ENCODE results near the gene MACF1. TPM values are rescaled to one million over a fixed set of nuclear protein-coding genes. Genes with fewer than 3 reads are reported as not detected.

Gene MACF1
- total and polyA plus RNA-seq, 4 donors: 69.1 to 966 (median 233) TPM

- no peaks in the 10 kb centered on the region for H3K9me3 ChIP-seq (ENCODE audit: control insufficient read depth in 4 of 4, insufficient read depth in 3 of 4, low read length in 3 of 4)
- no peaks in the 10 kb centered on the region for H3K27me3 ChIP-seq (ENCODE audit: control insufficient read depth in 3 of 3, insufficient read depth in 3 of 3, low read length in 2 of 3)
- no peak overlapping the region for H3K9ac ChIP-seq (ENCODE audit: insufficient read depth in 1 of 2, low read length in 2 of 2)
- no peak overlapping the region for H3K27ac ChIP-seq (ENCODE audit: low read depth in 1 of 2, low read length in 1 of 2)
- peaks cover 0 to 10% (median 1%) of the 10 kb centered on the region in 4 donors for H3K36me3 ChIP-seq (ENCODE audit: control insufficient read depth in 4 of 4, insufficient read depth in 4 of 4, low read length in 4 of 4)
- 71 to 85% methylated on average over 2 of the region's 2 CpGs for WGBS, 2 donors
- no peak overlapping the region for H3K4me3 ChIP-seq
- ATAC-seq (ENCODE audit: insufficient read depth, low FRiP score) (no peak), DNase-seq (no peak)
- no peak for TF ChIP-seq CTCF (IDR thresholded peaks at IDR 0.05; ENCODE audit: control extremely low read depth, extremely low read depth)
- H3K4me1 ChIP-seq (ENCODE audit: control insufficient read depth in 5 of 5, insufficient read depth in 5 of 5, low read length in 5 of 5): peaks cover 6 to 30% (median 20%) of the 10 kb centered on the region in 5 donors
Measured at GRCh38 chr1:39401106-39401505, 196.6 kb downstream of the MACF1 start.

- no peaks in the 10 kb centered on the region for H3K9me3 ChIP-seq (ENCODE audit: control insufficient read depth in 4 of 4, insufficient read depth in 3 of 4, low read length in 3 of 4)
- H3K36me3 ChIP-seq (ENCODE audit: control insufficient read depth in 4 of 4, insufficient read depth in 4 of 4, low read length in 4 of 4): peaks cover 0 to 3% (median 0%) of the 10 kb centered on the region in 4 donors
- no peak for TF ChIP-seq CTCF (IDR thresholded peaks at IDR 0.05; ENCODE audit: control extremely low read depth, extremely low read depth)
- no peak for ATAC-seq (ENCODE audit: insufficient read depth, low FRiP score)
- no peaks in the 10 kb centered on the region for H3K27me3 ChIP-seq (ENCODE audit: control insufficient read depth in 3 of 3, insufficient read depth in 3 of 3, low read length in 2 of 3)
- peak overlapping the region in 1 of 2 donors; percentile 15 for H3K27ac ChIP-seq (ENCODE audit: low read depth in 1 of 2, low read length in 1 of 2)
- 75 to 79% methylated on average over 3 of the region's 3 CpGs for WGBS, 2 donors
- DNase-seq: no peak
- H3K9ac ChIP-seq (ENCODE audit: insufficient read depth in 1 of 2, low read length in 2 of 2): no peak overlapping the region
- peaks cover 9 to 46% (median 28%) of the 10 kb centered on the region in 5 donors for H3K4me1 ChIP-seq (ENCODE audit: control insufficient read depth in 5 of 5, insufficient read depth in 5 of 5, low read length in 5 of 5)
- no peak overlapping the region for H3K4me3 ChIP-seq
Measured at GRCh38 chr1:39404876-39405275, 200.4 kb downstream of the MACF1 start.

- no peaks in the 10 kb centered on the region for H3K27me3 ChIP-seq (ENCODE audit: control insufficient read depth in 3 of 3, insufficient read depth in 3 of 3, low read length in 2 of 3)
- peaks cover 9 to 50% (median 31%) of the 10 kb centered on the region in 5 donors for H3K4me1 ChIP-seq (ENCODE audit: control insufficient read depth in 5 of 5, insufficient read depth in 5 of 5, low read length in 5 of 5)
- ATAC-seq (ENCODE audit: insufficient read depth, low FRiP score) (no peak), DNase-seq (peak; percentile 82 to 87 (median 83))
- peaks cover 0 to 4% (median 0%) of the 10 kb centered on the region in 4 donors for H3K36me3 ChIP-seq (ENCODE audit: control insufficient read depth in 4 of 4, insufficient read depth in 4 of 4, low read length in 4 of 4)
- peak overlapping the region in 1 of 2 donors; percentile 15 for H3K27ac ChIP-seq (ENCODE audit: low read depth in 1 of 2, low read length in 1 of 2)
- H3K4me3 ChIP-seq: no peak overlapping the region
- H3K9ac ChIP-seq (ENCODE audit: insufficient read depth in 1 of 2, low read length in 2 of 2): no peak overlapping the region
- WGBS, 2 donors: 47 to 65% methylated on average over 2 of the region's 2 CpGs
- H3K9me3 ChIP-seq (ENCODE audit: control insufficient read depth in 4 of 4, insufficient read depth in 3 of 4, low read length in 3 of 4): no peaks in the 10 kb centered on the region
- TF ChIP-seq CTCF (IDR thresholded peaks at IDR 0.05; ENCODE audit: control extremely low read depth, extremely low read depth): no peak
Measured at GRCh38 chr1:39405358-39405757, 200.9 kb downstream of the MACF1 start.
